Measurements from ENCODE around the gene PTTG1.

- TF ChIP-seq CTCF (IDR thresholded peaks at IDR 0.05) (no peak), POLR2AphosphoS5 (IDR thresholded peaks at IDR 0.05) (no peak), EP300 (IDR thresholded peaks at IDR 0.05) (no peak)
These were observed 13.9 kb downstream of the PTTG1 start for GRCh38 chr5:160435532-160435931.
